ENCODE data around the gene SBK2.

Gene SBK2

GRCh38 chr19:55527197-55528029 is 9.5 kb downstream of the SBK2 start:
- no peak for DNase-seq (ENCODE audit: low spot score)
- no peak for TF ChIP-seq CTCF (IDR thresholded peaks at IDR 0.05; ENCODE audit: borderline replicate concordance, control extremely low read depth, extremely low read depth, insufficient read depth, missing control alignments)

GRCh38 chr19:55526216-55527196 is 10.4 kb downstream of the SBK2 start:
- in situ Hi-C loops (cut with MboI; ENCODE audit: low sequenced_read_pairs, unreplicated experiment): no loop called here
- DNase-seq (ENCODE audit: low spot score): no peak
- TF ChIP-seq CTCF (IDR thresholded peaks at IDR 0.05; ENCODE audit: borderline replicate concordance, control extremely low read depth, extremely low read depth, insufficient read depth, missing control alignments): no peak

More at GRCh38 chr19:55527197-55528029, 9.5 kb downstream of the SBK2 start:
- in situ Hi-C loops (cut with MboI; ENCODE audit: low sequenced_read_pairs, unreplicated experiment): no loop called here

GRCh38 chr19:55525289-55526101 is 11.4 kb downstream of the SBK2 start:
- in situ Hi-C loops (cut with MboI; ENCODE audit: low sequenced_read_pairs, unreplicated experiment): no loop called here
- no peak for TF ChIP-seq CTCF (IDR thresholded peaks at IDR 0.05; ENCODE audit: borderline replicate concordance, control extremely low read depth, extremely low read depth, insufficient read depth, missing control alignments)
- DNase-seq (ENCODE audit: low spot score): no peak

- no peak for DNase-seq (ENCODE audit: low spot score)
- in situ Hi-C loops (cut with MboI; ENCODE audit: low sequenced_read_pairs, unreplicated experiment): no loop called here
- TF ChIP-seq CTCF (IDR thresholded peaks at IDR 0.05; ENCODE audit: borderline replicate concordance, control extremely low read depth, extremely low read depth, insufficient read depth, missing control alignments): no peak
Measured at GRCh38 chr19:55520691-55521292, 16.1 kb downstream of the SBK2 start.

GRCh38 chr19:55519451-55520311 is 17.3 kb downstream of the SBK2 start:
- no peak for DNase-seq (ENCODE audit: low spot score)
- in situ Hi-C loops (cut with MboI; ENCODE audit: low sequenced_read_pairs, unreplicated experiment): loop anchor here (5.0 kb wide), 1 partner anchor 108 kb away; no protein-coding TSS in a partner anchor
- no peak for TF ChIP-seq CTCF (IDR thresholded peaks at IDR 0.05; ENCODE audit: borderline replicate concordance, control extremely low read depth, extremely low read depth, insufficient read depth, missing control alignments)
